SH-SY5Y (cell line): ENCODE results near the gene NR3C2.

Source experiments
- GATA2 ChIP-seq: IDR thresholded peaks from 2 replicates; pipeline ENCODE4 v1.6.1; 2011; ENCODE audit warnings: mild to moderate bottlenecking, low read depth, low read length
- GATA3 ChIP-seq: IDR thresholded peaks from 2 replicates; pipeline ENCODE4 v1.6.1; 2011; ENCODE audit warnings: low read depth, mild to moderate bottlenecking, low read length, moderate library complexity

- no peak for TF ChIP-seq GATA2
- TF ChIP-seq GATA3 = no peak
Measured at GRCh38 chr4:148469938-148470337, 27.7 kb upstream of the NR3C2 start.
